SJCRH30 (cell line): ENCODE data around the gene CXXC5. TPM values are rescaled to one million over a fixed set of nuclear protein-coding genes. Genes with fewer than 3 reads are reported as not detected.

Source experiments
- DNase-seq, 2 experiments: peaks; one replicate each; pipeline ENCODE4 v3.0.0-alpha.2; 2015 to 2020
- H3K27ac ChIP-seq: fragments of 250-450 bp; sonication (Bioruptor Pico); 2 replicates; pipeline ENCODE4 v1.5.1; 2020; ENCODE audit warnings: mild to moderate bottlenecking, moderate library complexity
- H3K27me3 ChIP-seq: fragments of 250-450 bp; sonication (Bioruptor Pico); 2 replicates; pipeline ENCODE4 v1.5.1; 2020; ENCODE audit warnings: mild to moderate bottlenecking, moderate library complexity
- H3K36me3 ChIP-seq: fragments of 250-450 bp; sonication (Bioruptor Pico); 2 replicates; pipeline ENCODE4 v1.5.1; 2020; ENCODE audit warnings: mild to moderate bottlenecking, moderate library complexity
- H3K4me1 ChIP-seq: fragments of 250-450 bp; sonication (Bioruptor Pico); 2 replicates; pipeline ENCODE4 v1.5.1; 2020; ENCODE audit warnings: mild to moderate bottlenecking, moderate library complexity
- H3K4me3 ChIP-seq: fragments of 250-450 bp; sonication (Bioruptor Pico); 2 replicates; pipeline ENCODE4 v1.5.1; 2020; ENCODE audit warnings: mild to moderate bottlenecking, moderate library complexity
- H3K9me3 ChIP-seq: fragments of 250-450 bp; sonication (Bioruptor Pico); replicated peaks from 2 replicates; pipeline ENCODE4 v1.5.1; 2020; ENCODE audit warnings: mild to moderate bottlenecking, moderate library complexity
- total RNA-seq: library from RNA; depleted of rRNA; stranded (reverse); fragments of >200 nt; shearing (Covaris generic); gene quantifications from 2 replicates; pipeline ENCODE4 v1.2.3, GENCODE V29; 2014

The CXXC5 gene
- total RNA-seq, 1 experiment from 2014 or later = 81.4 TPM

GRCh38 chr5:139642891-139643871 lies 5.0 kb upstream of the CXXC5 start:
- Histone ChIP-seq H3K36me3 (no peaks in the 10 kb centered on the region), H3K27ac (no peak overlapping the region), H3K4me3 (no peak overlapping the region), H3K27me3 (no peaks in the 10 kb centered on the region; the same call in 1 of the 2 replicates), H3K9me3 (no peaks in the 10 kb centered on the region), H3K4me1 (peaks cover 22% of the 10 kb centered on the region)
- no peak for DNase-seq

DNA sequence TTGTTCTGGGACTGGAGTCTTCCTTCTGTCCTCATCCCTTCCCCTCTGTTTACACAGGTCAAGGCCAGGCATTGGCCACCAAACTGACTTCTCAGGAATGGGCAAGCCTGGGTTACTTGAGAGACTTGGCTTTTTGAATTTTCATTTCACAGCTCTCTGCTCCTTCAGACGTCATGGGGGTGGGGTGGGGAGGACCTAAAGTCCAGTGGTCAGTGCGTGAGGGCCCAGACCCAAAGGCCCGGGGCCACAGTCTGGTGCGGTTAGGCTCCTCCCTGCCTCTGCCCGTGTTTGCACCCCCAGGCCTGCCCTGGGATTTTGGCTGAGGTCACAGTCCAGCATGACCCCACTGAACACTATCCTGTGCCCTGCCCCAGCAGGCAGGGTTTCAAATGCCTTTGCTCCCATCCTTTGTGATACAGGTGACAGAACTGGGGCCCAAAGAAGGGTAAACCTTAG lies 4.1 kb upstream of the CXXC5 start:
- no peaks in the 10 kb centered on the region; the same call in 1 of the 2 replicates for H3K27me3 ChIP-seq
- H3K27ac ChIP-seq = no peak overlapping the region
- no peaks in the 10 kb centered on the region for H3K9me3 ChIP-seq
- DNase-seq = no peak
- no peak overlapping the region for H3K4me3 ChIP-seq
- H3K4me1 ChIP-seq = peaks cover 14% of the 10 kb centered on the region
- no peaks in the 10 kb centered on the region for H3K36me3 ChIP-seq

GRCh38 chr5:139644646-139645429 lies 3.3 kb upstream of the CXXC5 start:
- Histone ChIP-seq H3K4me3 (no peak overlapping the region), H3K36me3 (no peaks in the 10 kb centered on the region), H3K4me1 (peaks cover 8% of the 10 kb centered on the region), H3K9me3 (no peaks in the 10 kb centered on the region), H3K27me3 (no peaks in the 10 kb centered on the region; the same call in 1 of the 2 replicates), H3K27ac (no peak overlapping the region)
- DNase-seq = no peak

- Histone ChIP-seq H3K27ac (no peak overlapping the region), H3K9me3 (no peaks in the 10 kb centered on the region), H3K36me3 (no peaks in the 10 kb centered on the region), H3K4me3 (no peak overlapping the region), H3K27me3 (no peaks in the 10 kb centered on the region; the same call in 1 of the 2 replicates), H3K4me1 (peaks cover 6% of the 10 kb centered on the region)
- no peak for DNase-seq
Measured at GRCh38 chr5:139645430-139645871, 2.7 kb upstream of the CXXC5 start.

GRCh38 chr5:139646111-139646510 lies 2.0 kb upstream of the CXXC5 start:
- H3K4me1 ChIP-seq = no peaks in the 10 kb centered on the region; the same call in 1 of the 2 replicates
- DNase-seq = no peak

DNA sequence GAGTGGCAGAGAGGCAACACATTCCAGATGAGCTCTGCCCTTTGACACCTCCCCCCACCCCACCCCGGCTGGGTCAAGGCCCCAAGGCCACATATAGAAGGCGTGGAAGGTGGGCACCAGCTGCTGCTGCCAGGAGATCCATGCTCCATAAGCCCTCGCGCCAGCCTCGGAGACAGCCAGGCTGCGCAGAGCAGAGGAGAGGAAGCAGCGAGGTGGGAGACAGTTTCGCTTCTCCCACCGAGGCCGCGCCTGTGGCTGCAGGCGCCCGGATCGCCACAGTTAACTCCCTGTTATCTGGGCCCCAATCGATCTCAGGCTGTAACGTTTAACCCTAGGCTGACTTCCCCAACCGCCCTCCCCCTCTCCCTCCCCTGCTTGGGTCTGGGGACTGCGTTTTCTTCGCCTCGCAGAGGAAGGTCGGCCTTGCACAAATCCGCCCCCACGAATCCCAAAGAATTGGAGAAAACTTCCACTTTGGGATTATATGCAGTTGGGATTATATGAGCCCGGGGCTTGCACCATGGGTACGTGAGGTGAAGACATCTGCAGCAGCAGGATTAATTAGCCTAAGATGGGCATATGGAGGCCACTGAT lies 1.1 kb upstream of the CXXC5 start:
- Histone ChIP-seq H3K4me1 (peaks cover 7% of the 10 kb centered on the region), H3K9me3 (no peaks in the 10 kb centered on the region), H3K27me3 (no peaks in the 10 kb centered on the region; the same call in 1 of the 2 replicates), H3K36me3 (no peaks in the 10 kb centered on the region), H3K4me3 (peak overlapping the region; percentile 92), H3K27ac (no peak overlapping the region)
- DNase-seq = peak in 1 of 2 experiments; percentile 43

More at GRCh38 chr5:139646111-139646510, 2.0 kb upstream of the CXXC5 start:
- Histone ChIP-seq H3K36me3 (no peaks in the 10 kb centered on the region), H3K9me3 (no peaks in the 10 kb centered on the region), H3K27ac (no peak overlapping the region), H3K27me3 (no peaks in the 10 kb centered on the region; the same call in 1 of the 2 replicates), H3K4me3 (no peak overlapping the region)

DNA sequence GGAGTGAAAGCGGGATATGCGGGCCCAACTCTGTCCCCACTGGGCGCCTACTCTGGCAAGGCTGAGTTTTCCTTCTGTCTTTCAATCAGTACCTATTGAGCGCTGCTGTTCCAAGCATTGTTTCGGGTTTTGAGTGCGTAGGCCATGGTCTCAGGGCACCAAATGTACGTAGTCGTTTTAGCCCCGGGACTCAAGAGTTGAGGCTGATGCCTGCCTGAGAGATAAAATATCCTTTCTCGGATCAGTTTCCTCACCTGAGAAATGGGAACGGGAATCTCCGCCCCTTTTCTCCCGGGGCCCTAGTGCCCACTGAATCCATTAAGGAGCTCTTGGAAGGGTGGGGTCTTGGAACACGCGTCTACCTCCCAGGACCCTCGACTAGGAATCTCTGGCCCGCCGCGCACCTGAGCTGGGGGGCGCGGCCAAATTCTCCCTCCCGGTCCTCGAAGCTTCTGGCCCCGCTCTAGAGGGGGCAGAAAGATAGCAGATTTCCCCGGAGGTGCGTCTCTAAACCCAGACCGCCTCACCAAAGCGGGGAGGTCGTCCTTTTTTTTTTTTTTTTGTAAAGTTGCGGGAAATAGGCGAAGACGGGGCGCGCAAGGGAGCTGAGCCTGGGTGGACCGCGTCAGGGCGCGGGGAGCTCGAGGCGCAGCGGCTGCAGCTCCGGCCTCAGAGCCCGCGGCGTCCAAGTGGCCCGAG lies 494 bp upstream of the CXXC5 start:
- H3K27ac ChIP-seq = no peak overlapping the region
- H3K4me1 ChIP-seq = peaks cover 12% of the 10 kb centered on the region
- DNase-seq = no peak
- H3K9me3 ChIP-seq = no peaks in the 10 kb centered on the region
- H3K27me3 ChIP-seq = no peaks in the 10 kb centered on the region; the same call in 1 of the 2 replicates
- H3K36me3 ChIP-seq = no peaks in the 10 kb centered on the region
- peak overlapping the region; percentile 92 for H3K4me3 ChIP-seq

GRCh38 chr5:139649082-139649991 lies 1.2 kb downstream of the CXXC5 start:
- H3K9me3 ChIP-seq = no peaks in the 10 kb centered on the region
- peak overlapping the region; percentile 92 for H3K4me3 ChIP-seq
- H3K27me3 ChIP-seq = no peaks in the 10 kb centered on the region; the same call in 1 of the 2 replicates
- DNase-seq = peak; percentile 45 to 52
- peak overlapping the region; percentile 79 for H3K27ac ChIP-seq
- peaks cover 29% of the 10 kb centered on the region for H3K4me1 ChIP-seq
- 0 out of 2 replicates have a peak, but pooled peaks cover under 1% of the 10 kb centered on the region for H3K36me3 ChIP-seq

DNA sequence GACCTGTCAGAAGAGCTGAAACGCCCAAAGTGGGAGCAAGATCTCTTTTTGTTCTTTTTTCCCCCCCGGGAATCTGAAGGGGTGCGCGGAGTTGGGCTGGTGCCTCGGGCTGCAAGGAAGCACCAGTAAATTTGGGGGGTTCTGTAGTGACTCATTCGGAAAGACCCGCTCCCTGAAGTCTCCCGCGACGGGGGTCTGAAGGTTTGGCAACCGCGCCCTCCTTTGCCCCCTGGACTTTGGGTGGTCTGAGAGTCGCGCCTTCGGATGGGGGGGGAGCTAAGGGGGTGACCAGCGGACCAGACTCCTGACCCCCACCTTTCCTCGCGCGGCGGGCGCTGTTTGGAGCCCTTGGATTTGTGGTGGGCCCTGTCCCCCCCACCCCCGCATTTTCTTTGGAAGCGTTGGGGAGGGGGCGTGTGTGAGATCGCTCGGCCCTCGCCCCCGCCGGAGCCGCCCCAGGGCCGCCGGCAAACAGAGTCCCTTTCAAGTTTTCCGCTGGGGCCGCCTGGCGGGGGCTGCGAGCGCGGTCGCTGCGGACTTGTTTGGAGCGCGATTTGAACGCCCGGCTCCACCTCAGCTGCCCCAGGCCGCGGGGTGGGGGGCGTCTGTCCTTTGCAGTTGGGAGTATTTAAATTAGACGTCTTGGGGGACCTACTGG lies 2.0 kb downstream of the CXXC5 start:
- peaks cover 37% of the 10 kb centered on the region for H3K4me1 ChIP-seq
- H3K27ac ChIP-seq = peak overlapping the region; percentile 79
- H3K27me3 ChIP-seq = no peaks in the 10 kb centered on the region
- 0 out of 2 replicates have a peak, but pooled peaks cover 2% of the 10 kb centered on the region for H3K36me3 ChIP-seq
- no peaks in the 10 kb centered on the region for H3K9me3 ChIP-seq
- peak in 1 of 2 experiments; percentile 51 for DNase-seq
- peak overlapping the region; percentile 92 for H3K4me3 ChIP-seq

GRCh38 chr5:139650689-139651042 lies 2.5 kb downstream of the CXXC5 start:
- peak; percentile 89 to 90 for DNase-seq
- Histone ChIP-seq H3K4me3 (peak overlapping the region; percentile 92), H3K27me3 (no peaks in the 10 kb centered on the region), H3K4me1 (peaks cover 39% of the 10 kb centered on the region), H3K27ac (peak overlapping the region; percentile 79), H3K36me3 (0 out of 2 replicates have a peak, but pooled peaks cover 2% of the 10 kb centered on the region), H3K9me3 (no peaks in the 10 kb centered on the region)

DNA sequence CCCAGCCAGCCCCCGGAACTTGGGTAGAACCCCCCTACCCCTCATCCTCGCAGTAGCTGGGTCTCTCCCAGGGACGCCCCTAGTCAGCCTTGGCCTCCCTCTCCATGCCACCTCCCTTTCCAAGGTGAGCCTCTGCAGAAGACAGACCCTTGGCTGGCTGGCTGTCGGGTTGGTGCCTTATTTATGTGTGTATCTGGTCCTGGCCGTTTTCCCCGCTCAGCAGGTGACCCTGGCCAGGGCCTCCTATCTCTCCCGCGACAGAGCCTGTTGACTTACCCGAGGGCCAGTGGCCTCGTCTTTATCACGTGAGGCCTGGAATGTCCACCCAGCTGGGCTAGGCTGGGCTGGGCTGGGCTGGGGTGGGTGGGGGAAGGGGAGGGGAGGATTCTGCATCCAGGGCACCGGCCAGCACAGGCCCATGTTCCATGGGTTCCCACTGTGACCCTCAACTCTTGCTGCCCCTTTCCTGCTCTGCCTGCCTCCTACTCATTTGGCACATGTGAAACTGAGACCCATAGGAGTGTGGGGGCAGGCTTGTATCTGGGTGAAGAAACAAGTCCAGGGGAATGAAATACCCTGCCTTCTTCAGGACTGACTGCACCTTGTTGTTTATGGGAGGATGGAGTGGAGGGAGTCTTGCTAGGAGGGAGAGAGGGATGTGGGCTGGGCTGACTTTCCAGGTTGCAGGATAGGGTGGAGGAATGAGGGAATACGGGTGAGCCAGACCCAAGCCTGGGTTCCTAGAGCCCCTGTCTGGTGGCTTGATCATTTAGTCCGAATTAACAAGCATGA lies 3.1 kb downstream of the CXXC5 start:
- peak overlapping the region; percentile 92 for H3K4me3 ChIP-seq
- peak in 1 of 2 experiments; percentile 55 for DNase-seq
- 0 out of 2 replicates have a peak, but pooled peaks cover 2% of the 10 kb centered on the region for H3K36me3 ChIP-seq
- H3K27me3 ChIP-seq = no peaks in the 10 kb centered on the region
- peaks cover 45% of the 10 kb centered on the region for H3K4me1 ChIP-seq
- H3K27ac ChIP-seq = peak overlapping the region; percentile 79
- H3K9me3 ChIP-seq = no peaks in the 10 kb centered on the region
